Measurements from ENCODE around the gene C3orf22. TPM values are rescaled to one million over a fixed set of nuclear protein-coding genes. Genes with fewer than 3 reads are reported as not detected.
A peak's percentile ranks its signal among the peaks of the same experiment; 100 is the strongest.

C3orf22 gene
- total RNA-seq, 1 donor from 2014 or later: not detected

DNA sequence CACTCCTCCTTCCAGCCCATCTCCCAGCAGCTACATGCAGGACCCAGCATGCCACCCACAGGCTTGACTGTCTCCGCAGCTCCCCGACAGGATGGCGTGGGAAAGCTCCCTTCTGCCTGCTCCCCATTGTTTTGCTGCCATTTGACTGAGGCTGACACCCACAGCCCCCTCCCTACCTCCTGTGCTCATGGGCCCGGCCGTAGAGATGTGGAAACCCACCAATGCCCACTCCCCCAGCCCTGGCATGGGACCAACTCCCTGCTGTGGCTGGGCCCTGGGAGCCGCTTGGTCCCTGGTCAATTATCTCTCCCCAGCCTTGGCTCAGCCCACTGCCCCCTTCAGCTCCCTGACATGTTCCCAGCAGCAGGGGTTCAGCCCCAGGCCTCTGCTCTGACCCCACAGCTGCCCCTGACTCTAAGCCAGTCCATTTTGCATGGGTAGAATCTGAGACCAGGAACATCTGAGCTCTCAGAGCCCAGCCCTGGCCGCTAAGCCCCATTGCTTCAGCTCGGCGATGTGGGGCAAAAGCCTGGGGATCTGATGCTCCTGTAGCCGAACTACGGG is 8.2 kb downstream of the C3orf22 start:
- TF ChIP-seq, protein P1, sequence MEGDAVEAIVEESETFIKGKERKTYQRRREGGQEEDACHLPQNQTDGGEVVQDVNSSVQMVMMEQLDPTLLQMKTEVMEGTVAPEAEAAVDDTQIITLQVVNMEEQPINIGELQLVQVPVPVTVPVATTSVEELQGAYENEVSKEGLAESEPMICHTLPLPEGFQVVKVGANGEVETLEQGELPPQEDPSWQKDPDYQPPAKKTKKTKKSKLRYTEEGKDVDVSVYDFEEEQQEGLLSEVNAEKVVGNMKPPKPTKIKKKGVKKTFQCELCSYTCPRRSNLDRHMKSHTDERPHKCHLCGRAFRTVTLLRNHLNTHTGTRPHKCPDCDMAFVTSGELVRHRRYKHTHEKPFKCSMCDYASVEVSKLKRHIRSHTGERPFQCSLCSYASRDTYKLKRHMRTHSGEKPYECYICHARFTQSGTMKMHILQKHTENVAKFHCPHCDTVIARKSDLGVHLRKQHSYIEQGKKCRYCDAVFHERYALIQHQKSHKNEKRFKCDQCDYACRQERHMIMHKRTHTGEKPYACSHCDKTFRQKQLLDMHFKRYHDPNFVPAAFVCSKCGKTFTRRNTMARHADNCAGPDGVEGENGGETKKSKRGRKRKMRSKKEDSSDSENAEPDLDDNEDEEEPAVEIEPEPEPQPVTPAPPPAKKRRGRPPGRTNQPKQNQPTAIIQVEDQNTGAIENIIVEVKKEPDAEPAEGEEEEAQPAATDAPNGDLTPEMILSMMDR (IDR thresholded peaks at IDR 0.05): no peak
- intact Hi-C loops (cut with micrococcal nuclease): no loop called here
- CTCF ChIA-PET: no interaction called here
- POLR2A ChIA-PET: no interaction called here
- Mint-ChIP-seq H3K9me3 (no peaks in the 10 kb centered on the region), H3K4me1 (no peaks in the 10 kb centered on the region), H3K27ac (no peak overlapping the region), H3K36me3 (ENCODE audit: low read depth) (no peaks in the 10 kb centered on the region), H3K27me3 (peaks cover 10% of the 10 kb centered on the region), H3K4me3 (no peak overlapping the region)
- DNase-seq (peak; percentile 8), ATAC-seq (ENCODE audit: low read depth) (no peak)

DNA sequence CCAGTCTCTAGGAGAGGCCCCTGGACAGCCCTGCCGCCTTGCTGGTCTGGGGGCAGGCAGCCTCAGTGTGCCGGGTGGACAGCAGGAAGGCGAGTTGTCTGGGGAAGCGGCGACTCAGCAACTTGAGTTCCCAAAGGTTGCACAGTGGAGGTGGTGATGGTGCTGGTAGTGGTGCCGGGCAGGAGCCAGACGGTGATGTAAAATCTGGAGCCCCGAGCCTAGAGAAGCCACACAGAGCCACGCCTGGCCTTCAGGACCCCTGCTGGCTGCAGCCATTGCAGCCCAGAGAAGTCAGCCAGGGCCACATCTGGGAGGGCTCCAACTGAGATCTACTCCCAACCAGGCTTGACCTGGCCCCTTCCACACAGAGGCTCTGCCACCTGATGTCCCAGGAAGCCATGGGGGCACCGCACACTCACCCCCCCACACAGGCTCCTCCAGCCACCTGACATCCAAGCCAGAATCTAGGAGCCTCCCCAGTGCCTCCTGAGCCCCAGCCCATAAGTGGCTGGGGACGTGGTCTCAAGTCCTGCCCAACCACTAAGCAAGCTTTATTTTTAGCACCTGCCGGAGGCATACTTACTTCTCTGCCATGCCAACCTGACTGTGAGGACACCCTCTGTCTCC is 8.8 kb downstream of the C3orf22 start:
- ChIA-PET CTCF (no interaction called here), POLR2A (no interaction called here)
- TF ChIP-seq, protein P1 (IDR thresholded peaks at IDR 0.05): no peak
- ATAC-seq (ENCODE audit: low read depth) (no peak), DNase-seq (peak; percentile 7)
- Mint-ChIP-seq H3K27me3 (peaks cover 10% of the 10 kb centered on the region), H3K4me3 (no peak overlapping the region), H3K9me3 (no peaks in the 10 kb centered on the region), H3K36me3 (ENCODE audit: low read depth) (no peaks in the 10 kb centered on the region), H3K27ac (no peak overlapping the region), H3K4me1 (no peaks in the 10 kb centered on the region)
- intact Hi-C loops (cut with micrococcal nuclease): no loop called here

DNA sequence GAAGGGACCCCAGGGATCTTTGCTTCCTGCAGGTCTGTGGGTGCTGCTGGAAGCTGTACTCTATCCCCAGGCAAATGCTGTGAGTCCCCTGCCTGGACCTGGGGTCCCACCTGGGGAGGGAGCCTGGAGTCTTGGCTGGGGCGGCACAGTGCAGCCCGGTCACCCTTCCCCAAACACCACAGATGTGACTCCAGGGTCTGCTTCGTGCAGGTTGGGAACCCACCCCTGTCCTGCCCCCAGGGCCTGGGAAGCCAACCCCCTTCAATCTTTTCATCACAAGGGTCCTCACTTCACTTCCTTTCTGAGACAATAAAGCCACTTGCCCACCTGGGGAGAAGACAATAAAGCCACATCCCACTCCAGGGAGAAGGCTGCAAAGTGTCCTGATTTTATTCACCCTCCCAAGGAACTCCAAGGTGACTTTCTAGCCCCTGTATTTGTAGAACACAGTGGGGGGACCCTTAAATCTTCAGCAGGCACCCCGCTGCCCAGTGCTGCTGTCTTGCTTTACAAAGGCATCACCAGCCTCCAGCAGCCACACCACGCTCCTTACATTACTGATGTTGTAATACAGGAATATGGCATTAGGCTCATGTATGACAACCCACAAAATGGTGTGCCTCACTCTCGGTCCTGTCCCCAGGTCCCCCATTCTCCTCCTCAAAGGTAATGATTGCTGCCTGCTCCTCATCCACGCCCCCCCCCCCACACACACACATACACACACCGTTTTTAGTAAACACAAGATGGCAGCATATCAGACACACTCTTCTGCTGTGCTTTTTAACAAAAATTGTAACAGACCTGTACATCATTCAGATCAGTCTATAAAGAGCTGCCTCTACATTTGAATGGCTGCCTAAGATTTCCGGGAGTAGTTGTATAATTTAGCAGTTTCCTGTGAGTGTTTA is 9.9 kb downstream of the C3orf22 start:
- POLR2A ChIA-PET: no interaction called here
- H3K9me3 Mint-ChIP-seq: no peaks in the 10 kb centered on the region

DNA sequence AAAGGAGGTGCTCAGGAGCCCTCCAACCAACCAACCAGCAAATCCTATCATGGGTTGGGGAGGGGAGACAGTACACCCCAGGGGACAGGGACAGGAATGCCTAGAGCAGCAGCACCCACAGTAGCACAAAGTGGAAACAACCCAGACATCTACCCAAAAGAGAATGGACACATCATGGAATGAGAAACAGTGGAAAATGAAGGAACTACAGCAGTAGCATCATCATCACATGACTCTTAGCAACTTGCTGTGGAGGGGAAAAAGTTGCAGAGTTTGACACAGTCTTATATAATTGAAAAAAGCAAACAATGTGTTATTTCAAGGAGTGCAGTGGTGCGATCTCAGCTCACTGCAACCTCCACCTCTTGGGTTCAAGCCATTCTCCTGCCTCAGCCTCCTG is 11.0 kb downstream of the C3orf22 start:
- ATAC-seq (ENCODE audit: low read depth) (no peak), DNase-seq (no peak)
- intact Hi-C loops (cut with micrococcal nuclease): no loop called here
- no peak overlapping the region for H3K27ac Mint-ChIP-seq
- no peaks in the 10 kb centered on the region for H3K9me3 Mint-ChIP-seq
- no peaks in the 10 kb centered on the region for H3K36me3 Mint-ChIP-seq (ENCODE audit: low read depth)
- H3K4me1 Mint-ChIP-seq: no peaks in the 10 kb centered on the region
- no peak overlapping the region for H3K4me3 Mint-ChIP-seq
- POLR2A ChIA-PET: no interaction called here
- H3K27me3 Mint-ChIP-seq: peaks cover 10% of the 10 kb centered on the region
- TF ChIP-seq, protein P1 (IDR thresholded peaks at IDR 0.05): no peak
- CTCF ChIA-PET: no interaction called here

More for the DNA sequence above, 9.9 kb downstream of the C3orf22 start:
- TF ChIP-seq, protein P1 (IDR thresholded peaks at IDR 0.05): no peak
- DNase-seq: no peak
- Mint-ChIP-seq H3K4me1 (no peaks in the 10 kb centered on the region), H3K27me3 (peaks cover 10% of the 10 kb centered on the region), H3K27ac (no peak overlapping the region), H3K36me3 (ENCODE audit: low read depth) (no peaks in the 10 kb centered on the region), H3K4me3 (no peak overlapping the region)
- no peak for ATAC-seq (ENCODE audit: low read depth)
- CTCF ChIA-PET: no interaction called here
- intact Hi-C loops (cut with micrococcal nuclease): no loop called here

DNA sequence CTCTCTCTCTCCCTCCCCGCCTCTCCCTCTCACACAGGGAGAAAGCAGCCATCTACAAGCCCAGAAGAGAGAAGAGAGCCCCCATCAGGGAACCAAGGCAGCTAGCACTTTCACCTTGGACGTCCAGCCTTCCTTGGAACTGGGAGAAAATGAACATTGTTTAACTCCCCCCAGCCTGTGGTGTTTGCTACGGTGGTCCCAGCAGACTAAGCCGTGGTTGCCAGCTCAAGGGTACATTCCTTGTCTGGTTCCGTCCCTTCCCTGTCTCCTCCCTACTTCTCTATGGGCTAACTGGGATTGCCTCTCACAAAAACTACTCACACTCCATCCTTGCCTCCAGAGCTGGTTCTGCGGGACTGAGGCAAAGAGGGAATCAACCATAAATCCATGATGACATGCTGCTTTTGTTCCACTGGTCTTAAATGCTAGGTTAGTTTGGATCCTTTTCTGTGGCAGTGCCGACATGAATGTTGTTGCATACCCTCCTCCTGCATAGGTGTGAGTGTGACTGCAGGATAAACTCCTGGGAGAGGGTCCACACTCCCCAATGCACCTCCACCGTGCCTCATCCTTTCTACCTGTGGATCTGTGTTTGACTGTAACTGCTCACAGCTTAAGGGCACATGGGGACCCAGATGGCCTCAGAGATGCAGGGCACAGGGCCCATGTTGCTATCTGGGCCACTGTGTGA is 12.0 kb downstream of the C3orf22 start:
- Mint-ChIP-seq H3K4me3 (no peak overlapping the region), H3K9me3 (no peaks in the 10 kb centered on the region), H3K27ac (no peak overlapping the region), H3K4me1 (no peaks in the 10 kb centered on the region), H3K36me3 (ENCODE audit: low read depth) (no peaks in the 10 kb centered on the region), H3K27me3 (peaks cover 10% of the 10 kb centered on the region)
- CTCF ChIA-PET: no interaction called here
- ATAC-seq (ENCODE audit: low read depth): no peak
- intact Hi-C loops (cut with micrococcal nuclease): no loop called here
- POLR2A ChIA-PET: no interaction called here
- TF ChIP-seq, protein P1 (IDR thresholded peaks at IDR 0.05): no peak
- DNase-seq: peak; percentile 4
